GM18870 (cell line): Measurements from ENCODE around the gene AFG1L.
"Not testable (repeated sequence)": the region's sequence is repeated elsewhere in the genome, so short reads cannot be mapped to it uniquely, and the experiment has no call there.

Experiments used
- ATAC-seq: cut with Tn5 transposase; IDR thresholded peaks from one replicate; pipeline ENCODE4 v1.9.1; 2021; ENCODE audit warnings: moderate library complexity; ENCODE audit not compliant: unreplicated experiment

Gene AFG1L

DNA sequence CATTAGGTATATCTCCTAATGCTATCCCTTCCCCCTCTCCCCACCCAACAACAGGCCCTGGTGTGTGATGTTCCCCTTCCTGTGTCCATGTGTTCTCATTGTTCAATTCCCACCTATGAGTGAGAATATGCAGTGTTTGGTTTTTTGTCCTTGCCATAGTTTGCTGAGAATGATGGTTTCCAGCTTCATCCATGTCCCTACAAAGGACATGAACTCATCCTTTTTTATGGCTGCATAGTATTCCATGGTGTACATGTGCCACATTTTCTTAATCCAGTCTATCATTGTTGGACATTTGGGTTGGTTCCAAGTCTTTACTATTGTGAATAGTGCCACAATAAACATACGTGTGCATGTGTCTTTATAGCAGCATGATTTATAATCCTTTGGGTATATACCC lies 154.9 kb downstream of the AFG1L start:
- ATAC-seq, result not testable (repeated sequence)

DNA sequence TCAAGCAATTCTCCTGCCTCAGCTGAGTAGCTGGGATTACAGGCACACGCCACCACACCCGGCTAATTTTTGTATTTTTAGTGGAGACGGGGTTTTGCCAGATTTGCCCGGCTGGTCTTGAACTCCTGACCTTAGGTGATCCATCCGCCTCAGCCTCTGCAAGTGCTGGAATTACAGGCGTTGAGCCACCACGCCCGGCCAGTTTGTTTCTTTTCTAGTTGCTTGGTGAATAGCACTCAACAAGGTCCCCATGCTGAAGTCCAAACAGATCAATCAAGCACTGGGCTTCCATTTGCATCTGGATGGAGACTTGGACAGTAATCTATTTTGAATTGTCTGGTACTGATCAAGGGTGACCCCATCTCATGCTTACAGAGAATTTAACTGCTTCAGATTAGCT lies 157.0 kb downstream of the AFG1L start:
- no peak for ATAC-seq

GRCh38 chr6:108452711-108453195 lies 157.9 kb downstream of the AFG1L start:
- no peak for ATAC-seq

DNA sequence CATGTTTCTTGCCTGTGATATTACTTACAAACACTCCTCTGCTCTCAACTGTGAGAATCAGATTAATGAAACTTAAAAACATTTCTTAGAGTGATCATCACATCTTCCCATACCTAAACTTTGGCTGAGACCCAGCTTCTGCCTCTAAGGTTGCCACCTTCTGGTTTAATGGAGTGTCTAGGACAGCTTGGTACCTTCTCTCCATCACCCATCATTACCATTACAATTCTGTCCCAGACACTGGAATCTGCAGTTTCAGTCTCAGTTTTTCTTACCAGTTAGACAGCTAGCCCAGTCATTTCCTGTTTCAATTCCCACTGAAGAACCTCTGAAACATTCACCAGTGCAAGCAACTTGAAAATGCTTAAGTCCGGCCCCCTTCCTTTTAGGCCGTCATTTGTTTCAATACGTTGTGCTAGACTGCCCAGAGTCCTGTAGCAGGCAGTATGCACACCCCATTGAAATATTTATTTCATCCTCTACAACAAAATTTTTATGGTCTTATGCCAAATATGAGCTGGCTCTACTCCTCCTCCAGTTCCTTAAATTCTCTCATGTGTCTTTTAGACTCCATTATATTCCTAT lies 158.8 kb downstream of the AFG1L start:
- no peak for ATAC-seq

GRCh38 chr6:108454356-108454755 lies 159.5 kb downstream of the AFG1L start:
- ATAC-seq, result no peak

- ATAC-seq, result no peak
Observed at GRCh38 chr6:108455688-108456087, 160.8 kb downstream of the AFG1L start.

DNA sequence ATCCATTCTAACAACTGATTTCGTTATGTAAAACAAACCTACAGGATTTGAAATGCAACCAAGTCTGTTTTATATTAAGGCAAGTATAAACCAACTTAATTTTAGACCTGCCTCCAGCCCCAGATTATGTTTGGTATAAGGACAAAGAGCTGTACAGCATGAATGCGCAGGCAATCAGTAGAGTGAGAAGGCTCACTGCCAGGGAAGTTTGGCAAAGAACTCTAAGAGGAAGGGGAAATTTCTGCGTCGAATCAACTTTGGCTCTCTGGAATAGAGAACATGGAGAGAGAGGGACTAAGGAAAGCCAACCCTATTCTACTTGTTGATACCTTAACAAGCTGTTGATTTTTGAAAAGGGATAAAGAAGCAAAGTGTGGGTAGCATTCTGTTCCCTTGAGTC lies 168.9 kb downstream of the AFG1L start:
- no peak for ATAC-seq

DNA sequence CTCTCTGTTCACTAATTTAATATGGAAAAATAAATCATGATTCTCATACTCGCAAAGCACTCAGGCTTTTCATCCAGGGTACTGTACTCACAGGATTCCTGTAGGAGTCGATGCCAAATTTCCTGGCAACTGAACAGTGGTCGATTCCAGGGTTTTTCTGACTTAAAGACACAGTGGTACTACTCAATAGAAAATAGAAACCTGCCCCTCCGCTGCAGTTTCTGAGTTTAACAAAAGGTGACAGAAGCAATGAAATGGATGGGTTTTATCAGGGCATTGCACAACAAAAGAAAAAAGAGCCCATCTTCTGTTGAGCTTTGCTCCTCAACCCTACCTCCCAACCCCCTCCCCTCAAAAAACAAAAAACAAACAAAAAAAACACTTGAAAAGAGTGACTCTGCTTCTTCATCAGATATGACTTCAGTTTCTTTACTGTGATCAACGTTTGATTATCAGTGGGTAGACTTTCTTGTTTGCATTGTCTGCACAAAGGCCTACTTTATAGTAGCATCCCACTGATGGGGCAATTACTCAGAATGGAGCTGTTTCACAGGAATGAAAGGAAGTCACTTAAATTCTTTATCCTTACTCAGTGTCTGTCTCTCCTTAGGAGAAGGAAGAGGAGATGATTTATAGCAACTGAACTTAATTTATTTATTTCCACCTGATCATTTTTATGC lies 169.7 kb downstream of the AFG1L start:
- ATAC-seq, result no peak

DNA sequence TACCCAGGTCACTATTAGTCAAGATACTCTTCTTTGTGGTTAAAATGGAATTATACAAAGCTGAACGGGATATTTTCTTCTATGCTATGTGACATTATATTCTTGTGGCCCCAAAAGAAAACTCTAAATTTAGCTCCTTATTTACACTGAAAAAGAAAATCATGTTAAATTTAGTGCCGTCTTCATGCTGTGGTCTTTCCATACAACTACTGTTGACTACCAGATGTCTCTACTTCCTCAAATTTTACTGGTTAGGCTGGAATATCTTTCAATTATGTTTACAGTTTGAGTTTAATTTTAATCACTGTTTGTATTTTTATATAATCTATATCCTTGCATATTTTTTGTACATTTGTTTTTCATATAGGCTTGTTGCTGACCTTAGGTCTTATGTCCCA lies 170.2 kb downstream of the AFG1L start:
- no peak for ATAC-seq

- ATAC-seq, result no peak
Observed at GRCh38 chr6:108468346-108468745, 173.5 kb downstream of the AFG1L start.

- ATAC-seq, result no peak
Observed at GRCh38 chr6:108469316-108469715, 174.5 kb downstream of the AFG1L start.

DNA sequence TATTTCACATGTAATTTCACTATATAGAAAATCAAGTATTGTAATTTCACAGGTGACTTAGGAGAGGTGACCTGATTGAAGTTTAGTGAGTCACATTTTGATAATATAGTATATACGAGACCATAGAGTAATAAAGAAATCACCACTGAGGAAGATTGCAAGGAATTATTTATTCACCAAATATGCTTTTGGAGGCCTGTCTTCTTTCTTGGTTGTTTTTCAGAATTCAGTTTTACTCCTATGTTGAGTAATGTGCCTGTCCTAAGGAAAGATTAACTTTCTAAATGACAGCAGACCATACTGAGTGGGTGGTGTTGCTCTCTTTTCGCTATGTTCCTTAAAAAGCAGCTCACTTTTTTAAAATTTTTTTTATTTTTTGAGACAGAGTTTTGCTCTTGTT lies 178.3 kb downstream of the AFG1L start:
- ATAC-seq, result no peak

- ATAC-seq, result no peak
Observed at GRCh38 chr6:108476376-108476775, 181.5 kb downstream of the AFG1L start.

- ATAC-seq, result no peak
Observed at GRCh38 chr6:108476847-108477430, 182.1 kb downstream of the AFG1L start.

- ATAC-seq, result no peak
Observed at GRCh38 chr6:108482559-108482958, 187.7 kb downstream of the AFG1L start.

DNA sequence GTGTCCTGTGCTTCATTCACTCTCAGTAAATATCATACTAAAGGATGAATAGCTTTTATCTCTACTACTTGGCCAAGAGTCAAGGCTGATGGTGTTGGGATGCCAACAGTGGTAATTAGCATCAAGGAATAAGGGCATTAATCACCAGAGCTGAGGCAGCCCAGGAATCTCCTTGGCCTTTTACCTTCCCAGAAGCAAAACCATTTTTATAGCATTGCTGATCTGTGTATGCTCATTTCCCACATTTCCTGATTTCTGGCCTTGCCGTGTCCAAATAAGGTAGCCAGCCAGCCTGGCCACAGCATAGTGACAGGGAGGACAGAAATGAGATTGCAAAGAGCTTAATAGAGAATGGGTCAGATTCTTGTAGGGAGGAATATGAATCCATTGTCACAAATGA lies 189.2 kb downstream of the AFG1L start:
- no peak for ATAC-seq

DNA sequence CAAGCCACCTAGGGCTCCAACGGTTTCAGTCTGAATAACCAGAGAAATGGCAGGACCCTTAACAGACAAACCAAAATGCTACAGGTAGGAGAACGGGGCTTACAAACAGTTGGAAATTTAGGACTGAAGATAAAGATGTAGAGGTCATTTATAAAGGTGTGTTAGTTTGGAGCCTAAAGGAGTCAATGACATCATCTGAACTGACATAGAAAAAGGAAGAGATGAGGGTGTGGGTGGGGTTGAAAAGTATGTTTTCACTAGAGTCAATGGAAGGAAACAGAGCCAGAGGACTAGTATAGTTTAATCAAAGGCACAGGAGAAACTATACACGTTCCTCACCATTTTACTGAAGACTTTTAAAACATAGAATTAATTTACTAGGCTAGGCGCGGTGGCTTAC lies 194.8 kb downstream of the AFG1L start:
- no peak for ATAC-seq

GRCh38 chr6:108492131-108492766 lies 197.4 kb downstream of the AFG1L start:
- ATAC-seq, result no peak

DNA sequence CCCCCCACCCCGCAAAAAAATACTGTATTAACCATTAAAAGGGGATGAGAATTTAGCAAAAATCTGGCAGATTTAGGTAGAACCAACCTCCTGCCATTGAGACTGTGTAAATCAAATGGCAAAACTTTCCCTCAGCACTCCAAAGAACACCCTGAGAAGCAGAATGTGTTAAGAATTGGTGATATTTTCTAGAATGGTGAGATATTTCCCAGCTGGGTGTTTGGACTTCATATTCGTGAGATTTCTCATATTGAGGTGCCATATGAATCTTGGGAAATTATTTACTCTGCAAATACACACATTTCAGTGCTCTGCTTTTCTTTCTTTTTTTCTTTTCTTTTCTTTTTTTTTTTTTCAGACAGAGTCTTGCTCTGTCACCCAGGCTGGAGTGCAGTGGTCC lies 199.6 kb downstream of the AFG1L start:
- ATAC-seq, result no peak

DNA sequence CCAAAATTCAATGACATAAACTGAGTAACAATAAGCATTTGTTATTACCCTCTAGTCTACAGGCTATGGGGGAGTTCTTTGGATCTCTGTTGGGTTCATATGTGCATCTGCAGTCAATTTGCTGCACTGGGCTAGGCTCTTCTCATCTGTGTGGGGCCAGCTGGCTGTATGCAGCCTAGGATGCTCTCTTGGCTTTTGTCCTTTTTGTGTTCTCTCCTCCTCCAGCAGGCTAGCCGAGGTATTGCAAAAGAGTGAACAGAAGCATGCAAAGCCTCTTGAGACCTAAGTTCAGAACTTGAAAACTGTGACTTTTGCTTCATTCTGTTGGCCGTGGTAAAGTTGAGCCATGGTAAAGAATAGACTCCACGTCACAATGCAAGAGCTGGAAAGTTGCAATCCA lies 203.0 kb downstream of the AFG1L start:
- ATAC-seq, result no peak

DNA sequence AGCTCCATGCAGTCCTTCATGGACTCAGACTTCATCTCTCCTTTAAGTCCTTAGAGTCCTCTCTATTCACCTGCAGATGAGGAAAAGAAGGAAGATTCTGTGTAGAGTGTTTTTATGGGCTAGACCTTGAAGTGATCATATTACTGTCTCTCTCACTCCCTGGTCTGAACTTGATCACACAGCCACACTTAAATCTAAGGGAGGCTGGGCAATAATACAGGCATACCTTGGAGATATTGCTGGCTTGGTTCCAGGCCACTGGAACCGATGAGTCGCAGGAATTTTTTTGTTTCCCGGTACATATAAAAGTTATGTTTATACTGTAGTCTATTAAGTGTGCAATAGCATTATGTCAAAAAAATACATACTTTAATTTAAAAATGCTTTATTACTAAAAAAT lies 206.7 kb downstream of the AFG1L start:
- ATAC-seq, result no peak

DNA sequence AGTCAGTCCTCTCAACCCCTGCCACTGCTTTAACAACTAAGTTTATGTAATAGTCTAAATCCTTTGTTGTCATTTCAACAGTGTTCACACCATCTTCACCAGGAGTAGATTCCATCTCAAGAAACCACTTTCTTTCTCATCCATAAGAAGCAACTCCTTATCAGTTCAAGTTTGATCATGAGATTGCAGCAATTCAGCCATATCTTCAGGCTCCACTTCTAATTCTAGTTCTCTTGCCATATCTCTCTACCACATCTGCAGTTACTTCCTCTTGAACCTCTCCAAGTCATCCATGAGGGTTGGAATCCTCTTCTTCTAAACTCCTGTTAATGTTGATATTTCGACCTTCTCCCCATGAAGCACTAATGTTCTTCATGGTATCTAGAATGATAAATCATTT lies 208.0 kb downstream of the AFG1L start:
- ATAC-seq, result no peak
